ENCODE results near the gene PLEKHA1.

The PLEKHA1 gene

GRCh38 chr10:122391875-122392274, 17.4 kb downstream of the PLEKHA1 start:
- no peak for TF ChIP-seq JUND (IDR thresholded peaks at IDR 0.05; ENCODE audit: low read depth)
- DNase-seq (ENCODE audit: low read depth in 1 of 2, low spot score in 1 of 2) = no peak
- in situ Hi-C loops (cut with HindIII; ENCODE audit: low pct_unique_long_range_greater_than_20kb, low sequenced_read_pairs) = no loop called here

GRCh38 chr10:122392835-122393234, 18.3 kb downstream of the PLEKHA1 start:
- in situ Hi-C loops (cut with HindIII; ENCODE audit: low pct_unique_long_range_greater_than_20kb, low sequenced_read_pairs) = no loop called here

GRCh38 chr10:122393288-122393687, 18.8 kb downstream of the PLEKHA1 start:
- TF ChIP-seq JUND (IDR thresholded peaks at IDR 0.05; ENCODE audit: low read depth) = no peak
- in situ Hi-C loops (cut with HindIII; ENCODE audit: low pct_unique_long_range_greater_than_20kb, low sequenced_read_pairs) = no loop called here
- DNase-seq (ENCODE audit: low read depth in 1 of 2, low spot score in 1 of 2) = no peak

More at GRCh38 chr10:122392835-122393234, 18.3 kb downstream of the PLEKHA1 start:
- DNase-seq (ENCODE audit: low read depth in 1 of 2, low spot score in 1 of 2) = no peak
- no peak for TF ChIP-seq JUND (IDR thresholded peaks at IDR 0.05; ENCODE audit: low read depth)

GRCh38 chr10:122402548-122403131, 28.1 kb downstream of the PLEKHA1 start:
- no peak for DNase-seq (ENCODE audit: low read depth in 1 of 2, low spot score in 1 of 2)
- TF ChIP-seq JUND (IDR thresholded peaks at IDR 0.05; ENCODE audit: low read depth) = no peak
- in situ Hi-C loops (cut with HindIII; ENCODE audit: low pct_unique_long_range_greater_than_20kb, low sequenced_read_pairs) = no loop called here

GRCh38 chr10:122404576-122404975, 30.1 kb downstream of the PLEKHA1 start:
- TF ChIP-seq JUND (IDR thresholded peaks at IDR 0.05; ENCODE audit: low read depth) = no peak
- DNase-seq (ENCODE audit: low read depth in 1 of 2, low spot score in 1 of 2) = no peak
- in situ Hi-C loops (cut with HindIII; ENCODE audit: low pct_unique_long_range_greater_than_20kb, low sequenced_read_pairs) = no loop called here

- in situ Hi-C loops (cut with HindIII; ENCODE audit: low pct_unique_long_range_greater_than_20kb, low sequenced_read_pairs) = no loop called here
- TF ChIP-seq JUND (IDR thresholded peaks at IDR 0.05; ENCODE audit: low read depth) = no peak
- DNase-seq (ENCODE audit: low read depth in 1 of 2, low spot score in 1 of 2) = no peak
Observed at GRCh38 chr10:122407375-122408125, 33.0 kb downstream of the PLEKHA1 start.

GRCh38 chr10:122413327-122413726, 38.8 kb downstream of the PLEKHA1 start:
- no peak for TF ChIP-seq JUND (IDR thresholded peaks at IDR 0.05; ENCODE audit: low read depth)
- in situ Hi-C loops (cut with HindIII; ENCODE audit: low pct_unique_long_range_greater_than_20kb, low sequenced_read_pairs) = no loop called here
- no peak for DNase-seq (ENCODE audit: low read depth in 1 of 2, low spot score in 1 of 2)

GRCh38 chr10:122417667-122418066, 43.2 kb downstream of the PLEKHA1 start:
- in situ Hi-C loops (cut with HindIII; ENCODE audit: low pct_unique_long_range_greater_than_20kb, low sequenced_read_pairs) = no loop called here
- no peak for DNase-seq (ENCODE audit: low read depth in 1 of 2, low spot score in 1 of 2)
- TF ChIP-seq JUND (IDR thresholded peaks at IDR 0.05; ENCODE audit: low read depth) = no peak

- in situ Hi-C loops (cut with HindIII; ENCODE audit: low pct_unique_long_range_greater_than_20kb, low sequenced_read_pairs) = no loop called here
- no peak for TF ChIP-seq JUND (IDR thresholded peaks at IDR 0.05; ENCODE audit: low read depth)
- no peak for DNase-seq (ENCODE audit: low read depth in 1 of 2, low spot score in 1 of 2)
Observed at GRCh38 chr10:122419016-122419415, 44.5 kb downstream of the PLEKHA1 start.

GRCh38 chr10:122419876-122420623, 45.5 kb downstream of the PLEKHA1 start:
- in situ Hi-C loops (cut with HindIII; ENCODE audit: low pct_unique_long_range_greater_than_20kb, low sequenced_read_pairs) = no loop called here
- no peak for TF ChIP-seq JUND (IDR thresholded peaks at IDR 0.05; ENCODE audit: low read depth)
- DNase-seq (ENCODE audit: low read depth in 1 of 2, low spot score in 1 of 2) = no peak

- TF ChIP-seq JUND (IDR thresholded peaks at IDR 0.05; ENCODE audit: low read depth) = no peak
- DNase-seq (ENCODE audit: low read depth in 1 of 2, low spot score in 1 of 2) = no peak
- in situ Hi-C loops (cut with HindIII; ENCODE audit: low pct_unique_long_range_greater_than_20kb, low sequenced_read_pairs) = no loop called here
Observed at GRCh38 chr10:122420624-122421007, 46.1 kb downstream of the PLEKHA1 start.

- no peak for DNase-seq (ENCODE audit: low read depth in 1 of 2, low spot score in 1 of 2)
- in situ Hi-C loops (cut with HindIII; ENCODE audit: low pct_unique_long_range_greater_than_20kb, low sequenced_read_pairs) = no loop called here
- TF ChIP-seq JUND (IDR thresholded peaks at IDR 0.05; ENCODE audit: low read depth) = no peak
Observed at GRCh38 chr10:122421054-122421625, 46.6 kb downstream of the PLEKHA1 start.

- no peak for TF ChIP-seq JUND (IDR thresholded peaks at IDR 0.05; ENCODE audit: low read depth)
- in situ Hi-C loops (cut with HindIII; ENCODE audit: low pct_unique_long_range_greater_than_20kb, low sequenced_read_pairs) = no loop called here
- no peak for DNase-seq (ENCODE audit: low read depth in 1 of 2, low spot score in 1 of 2)
Observed at GRCh38 chr10:122421742-122422141, 47.2 kb downstream of the PLEKHA1 start.

Measured in T47D (cell line).